ENCODE measurements around the gene DPP6. TPM values are rescaled to one million over a fixed set of nuclear protein-coding genes. Genes with fewer than 3 reads are reported as not detected.
"Not testable (repeated sequence)": the region's sequence is repeated elsewhere in the genome, so short reads cannot be mapped to it uniquely, and the experiment has no call there.

The DPP6 gene
- total RNA-seq, 3 donors from 2014 or later (not counting 1 experiment from before 2014, with no cell fraction given): not detected

DNA sequence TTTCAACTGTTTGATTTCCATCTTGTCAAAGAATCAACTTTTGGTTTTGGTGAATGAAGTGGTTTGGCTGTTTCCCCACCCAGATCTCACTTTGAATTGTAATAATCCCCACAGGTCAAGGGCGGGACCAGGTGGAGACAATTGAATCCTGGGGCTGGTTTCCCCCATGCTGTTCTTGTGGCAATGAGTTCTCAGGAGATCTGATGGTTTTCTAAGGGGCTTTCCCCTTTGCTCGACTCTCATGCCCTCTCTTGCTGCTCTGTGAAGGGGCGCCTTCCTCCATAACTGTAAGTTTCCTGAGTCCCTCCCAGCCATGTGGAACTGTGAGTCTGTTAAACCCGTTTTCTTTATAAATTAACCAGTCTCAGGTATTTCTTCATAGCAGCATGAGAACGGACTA, 68.6 kb downstream of the DPP6 start:
- ATAC-seq; DNase-seq; H3K27ac Mint-ChIP-seq; H3K4me1 ChIP-seq (ENCODE audit: control insufficient read depth, insufficient read depth, low read length); H3K27me3 Mint-ChIP-seq (ENCODE audit: low read depth in 2 of 2); intact Hi-C loops (cut with micrococcal nuclease); H3K4me3 Mint-ChIP-seq; H3K36me3 Mint-ChIP-seq; H3K4me3 ChIP-seq (ENCODE audit: low read length); H3K9me3 Mint-ChIP-seq; H3K27ac ChIP-seq (ENCODE audit: low read length); H3K36me3 ChIP-seq (ENCODE audit: control insufficient read depth, insufficient read depth, low read length); H3K9me3 ChIP-seq (ENCODE audit: control insufficient read depth, insufficient read depth, low read length); H3K27me3 ChIP-seq (ENCODE audit: control insufficient read depth, insufficient read depth, low read length); H3K4me1 Mint-ChIP-seq: not testable (repeated sequence)
- 57% methylated on average over 5 of the region's 5 CpGs for WGBS (ENCODE audit: insufficient coverage)

DNA sequence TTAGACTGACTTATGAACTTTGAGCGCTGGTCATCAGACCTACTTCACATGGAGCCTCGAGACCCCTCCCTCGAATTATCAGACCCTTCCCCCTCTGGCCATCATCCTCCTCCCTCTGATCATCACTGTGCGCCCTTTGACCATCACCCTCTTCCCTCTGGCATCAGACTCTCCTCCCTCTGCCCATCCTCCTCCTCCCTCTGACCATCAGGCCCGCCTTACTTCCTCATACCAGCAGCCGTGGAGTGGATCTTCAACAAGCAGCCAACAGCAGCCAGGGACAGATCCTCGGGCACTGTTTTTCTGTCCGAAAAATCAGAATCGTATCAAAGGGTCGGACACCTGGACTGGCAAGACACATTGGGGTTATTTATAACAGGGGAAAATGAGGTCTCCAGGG, 70.5 kb downstream of the DPP6 start:
- H3K4me1 ChIP-seq (ENCODE audit: control insufficient read depth, insufficient read depth, low read length); ATAC-seq; H3K27ac ChIP-seq (ENCODE audit: low read length); H3K27ac Mint-ChIP-seq; H3K9me3 ChIP-seq (ENCODE audit: control insufficient read depth, insufficient read depth, low read length); H3K36me3 Mint-ChIP-seq; H3K4me3 Mint-ChIP-seq; DNase-seq; H3K36me3 ChIP-seq (ENCODE audit: control insufficient read depth, insufficient read depth, low read length); H3K27me3 Mint-ChIP-seq (ENCODE audit: low read depth in 2 of 2); H3K4me1 Mint-ChIP-seq; intact Hi-C loops (cut with micrococcal nuclease); H3K27me3 ChIP-seq (ENCODE audit: control insufficient read depth, insufficient read depth, low read length); H3K9me3 Mint-ChIP-seq; H3K4me3 ChIP-seq (ENCODE audit: low read length): not testable (repeated sequence)
- 90% methylated on average over 4 of the region's 10 CpGs for WGBS (ENCODE audit: insufficient coverage)

DNA sequence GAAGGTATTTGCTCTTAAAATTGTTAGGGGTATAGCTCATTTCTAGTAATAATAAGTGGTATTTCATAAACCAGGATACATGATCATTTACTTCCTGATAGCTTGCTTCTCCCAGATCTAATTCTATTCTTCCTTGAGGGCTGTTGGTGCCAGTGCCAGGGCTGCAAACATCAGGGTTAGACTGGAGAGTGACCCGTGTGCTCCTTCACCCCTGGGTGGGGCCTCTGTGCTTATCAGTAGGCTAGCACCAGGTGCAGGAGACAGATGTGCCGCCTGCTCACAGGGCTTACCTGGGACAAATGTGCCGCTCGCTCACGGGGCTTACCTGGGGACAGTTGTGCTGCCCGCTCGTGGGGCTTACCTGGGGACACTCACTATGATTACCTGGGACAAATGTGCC, 71.2 kb downstream of the DPP6 start:
- DNase-seq; H3K27ac Mint-ChIP-seq; H3K36me3 ChIP-seq (ENCODE audit: control insufficient read depth, insufficient read depth, low read length); ATAC-seq; H3K4me3 ChIP-seq (ENCODE audit: low read length); intact Hi-C loops (cut with micrococcal nuclease); H3K36me3 Mint-ChIP-seq; H3K4me1 Mint-ChIP-seq; H3K27me3 Mint-ChIP-seq (ENCODE audit: low read depth in 2 of 2); H3K4me3 Mint-ChIP-seq; H3K27me3 ChIP-seq (ENCODE audit: control insufficient read depth, insufficient read depth, low read length); H3K9me3 ChIP-seq (ENCODE audit: control insufficient read depth, insufficient read depth, low read length); H3K27ac ChIP-seq (ENCODE audit: low read length); H3K9me3 Mint-ChIP-seq; H3K4me1 ChIP-seq (ENCODE audit: control insufficient read depth, insufficient read depth, low read length): not testable (repeated sequence)
- WGBS (ENCODE audit: insufficient coverage): 94% methylated on average over 7 of the region's 7 CpGs

GRCh38 chr7:154129142-154129541, 76.9 kb downstream of the DPP6 start:
- H3K27ac ChIP-seq (ENCODE audit: low read length); H3K27me3 Mint-ChIP-seq (ENCODE audit: low read depth in 2 of 2); DNase-seq; ATAC-seq; H3K4me1 ChIP-seq (ENCODE audit: control insufficient read depth, insufficient read depth, low read length); H3K4me1 Mint-ChIP-seq; H3K4me3 Mint-ChIP-seq; H3K27me3 ChIP-seq (ENCODE audit: control insufficient read depth, insufficient read depth, low read length); H3K9me3 ChIP-seq (ENCODE audit: control insufficient read depth, insufficient read depth, low read length); H3K9me3 Mint-ChIP-seq; H3K36me3 ChIP-seq (ENCODE audit: control insufficient read depth, insufficient read depth, low read length); intact Hi-C loops (cut with micrococcal nuclease); H3K27ac Mint-ChIP-seq; H3K36me3 Mint-ChIP-seq; H3K4me3 ChIP-seq (ENCODE audit: low read length): not testable (repeated sequence)
- WGBS (ENCODE audit: insufficient coverage): 91% methylated on average over 2 of the region's 5 CpGs

DNA sequence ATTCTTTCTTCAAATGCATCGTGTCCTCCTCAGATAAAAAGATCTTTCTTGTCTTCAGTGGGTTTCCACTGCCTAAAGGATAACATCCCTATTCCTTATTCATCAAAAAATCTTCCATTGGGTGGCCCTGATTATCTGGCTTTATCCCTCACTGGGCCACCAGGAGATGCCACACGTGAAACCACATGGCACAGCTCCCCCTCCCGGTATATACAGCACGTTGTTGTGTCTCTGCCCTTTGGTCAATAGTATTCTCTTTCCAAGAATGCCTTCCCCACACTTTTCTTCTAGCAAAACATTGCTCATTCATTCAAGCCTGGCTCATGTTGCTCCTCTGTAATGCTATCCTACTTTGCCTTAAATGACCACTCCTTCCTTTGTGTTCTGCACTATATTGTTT, 80.4 kb downstream of the DPP6 start:
- H3K36me3 ChIP-seq (ENCODE audit: control insufficient read depth, insufficient read depth, low read length); intact Hi-C loops (cut with micrococcal nuclease); H3K4me3 Mint-ChIP-seq; H3K4me1 ChIP-seq (ENCODE audit: control insufficient read depth, insufficient read depth, low read length); H3K27me3 ChIP-seq (ENCODE audit: control insufficient read depth, insufficient read depth, low read length); DNase-seq; H3K27ac ChIP-seq (ENCODE audit: low read length); H3K4me3 ChIP-seq (ENCODE audit: low read length); ATAC-seq; H3K4me1 Mint-ChIP-seq; H3K36me3 Mint-ChIP-seq; H3K27me3 Mint-ChIP-seq (ENCODE audit: low read depth in 2 of 2); H3K27ac Mint-ChIP-seq: not testable (repeated sequence)
- H3K9me3 Mint-ChIP-seq: peaks cover 8 to 12% of the 10 kb centered on the region in 2 donors
- peaks cover 17% of the 10 kb centered on the region for H3K9me3 ChIP-seq (ENCODE audit: control insufficient read depth, insufficient read depth, low read length)
- 90% methylated on average over 1 of the region's 4 CpGs for WGBS (ENCODE audit: insufficient coverage)

DNA sequence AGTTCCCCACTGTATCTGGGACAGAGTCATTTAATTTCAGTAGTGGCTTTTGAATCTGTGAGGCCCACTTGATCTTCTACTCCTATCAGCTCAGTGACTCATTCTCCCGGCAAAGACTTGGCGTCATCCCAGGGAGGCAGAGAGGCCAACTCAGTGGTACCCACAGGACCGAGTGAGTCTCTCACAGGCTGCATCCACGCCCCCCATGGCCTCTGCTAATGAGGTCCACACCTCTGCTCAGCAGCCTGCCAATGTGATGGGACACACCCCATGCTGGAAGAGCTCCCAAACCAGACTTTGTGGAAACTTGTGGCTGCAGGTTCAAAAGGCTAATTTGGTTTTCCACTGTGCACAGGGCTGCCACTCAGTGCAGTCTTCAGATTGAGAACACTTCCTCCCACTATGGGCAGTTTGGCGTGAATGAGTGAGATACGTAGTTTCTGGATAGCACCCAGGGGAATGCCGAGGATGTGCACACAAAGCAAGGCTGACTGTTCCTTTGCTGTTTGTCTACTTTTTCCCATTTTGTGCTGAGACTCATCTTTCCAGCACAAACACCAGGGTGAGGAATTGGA, 81.6 kb downstream of the DPP6 start:
- 100% methylated on average over 4 of the region's 7 CpGs for WGBS (ENCODE audit: insufficient coverage)
- intact Hi-C loops (cut with micrococcal nuclease); H3K4me1 Mint-ChIP-seq; H3K27ac ChIP-seq (ENCODE audit: low read length); ATAC-seq; H3K27me3 Mint-ChIP-seq (ENCODE audit: low read depth in 2 of 2); H3K27me3 ChIP-seq (ENCODE audit: control insufficient read depth, insufficient read depth, low read length); H3K4me3 Mint-ChIP-seq; H3K4me1 ChIP-seq (ENCODE audit: control insufficient read depth, insufficient read depth, low read length); H3K4me3 ChIP-seq (ENCODE audit: low read length); H3K36me3 ChIP-seq (ENCODE audit: control insufficient read depth, insufficient read depth, low read length); H3K36me3 Mint-ChIP-seq; H3K27ac Mint-ChIP-seq; DNase-seq: not testable (repeated sequence)
- peaks cover 8 to 12% of the 10 kb centered on the region in 2 donors for H3K9me3 Mint-ChIP-seq
- H3K9me3 ChIP-seq (ENCODE audit: control insufficient read depth, insufficient read depth, low read length): peaks cover 17% of the 10 kb centered on the region

GRCh38 chr7:154134698-154135097, 82.5 kb downstream of the DPP6 start:
- WGBS (ENCODE audit: insufficient coverage): no CpG with 5 or more reads among the region's 1 CpG
- H3K36me3 ChIP-seq (ENCODE audit: control insufficient read depth, insufficient read depth, low read length); H3K27me3 ChIP-seq (ENCODE audit: control insufficient read depth, insufficient read depth, low read length); H3K4me1 ChIP-seq (ENCODE audit: control insufficient read depth, insufficient read depth, low read length); H3K27me3 Mint-ChIP-seq (ENCODE audit: low read depth in 2 of 2); H3K36me3 Mint-ChIP-seq; H3K4me3 ChIP-seq (ENCODE audit: low read length); intact Hi-C loops (cut with micrococcal nuclease); H3K27ac ChIP-seq (ENCODE audit: low read length); H3K4me3 Mint-ChIP-seq; H3K4me1 Mint-ChIP-seq; ATAC-seq; DNase-seq: not testable (repeated sequence)
- peaks cover 17% of the 10 kb centered on the region for H3K9me3 ChIP-seq (ENCODE audit: control insufficient read depth, insufficient read depth, low read length)
- Mint-ChIP-seq H3K9me3 (peaks cover 8 to 12% of the 10 kb centered on the region in 2 donors), H3K27ac (peak overlapping the region in 1 of 2 donors; percentile 21)

DNA sequence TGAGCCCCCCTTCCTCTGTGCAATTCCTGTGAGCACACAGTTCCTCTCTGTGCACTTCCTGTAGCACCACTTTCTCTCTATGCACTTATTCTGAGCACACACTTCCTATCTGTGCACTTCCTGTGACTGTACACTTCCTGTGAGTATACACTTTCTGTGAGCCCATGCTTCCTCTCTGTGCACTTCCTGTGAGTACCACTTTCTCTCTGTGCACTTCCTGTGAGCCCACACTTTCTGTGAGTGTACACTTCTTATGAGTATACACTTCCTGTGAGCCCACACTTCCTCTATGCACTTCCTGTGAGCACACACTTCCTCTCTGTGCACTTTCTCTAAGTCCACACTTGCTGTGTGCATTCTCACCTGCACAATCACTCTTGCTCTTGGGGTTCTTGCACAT, 83.4 kb downstream of the DPP6 start:
- H3K4me1 Mint-ChIP-seq; H3K4me1 ChIP-seq (ENCODE audit: control insufficient read depth, insufficient read depth, low read length); intact Hi-C loops (cut with micrococcal nuclease); H3K36me3 ChIP-seq (ENCODE audit: control insufficient read depth, insufficient read depth, low read length); ATAC-seq; H3K27me3 ChIP-seq (ENCODE audit: control insufficient read depth, insufficient read depth, low read length); H3K4me3 ChIP-seq (ENCODE audit: low read length); H3K27me3 Mint-ChIP-seq (ENCODE audit: low read depth in 2 of 2); H3K27ac ChIP-seq (ENCODE audit: low read length); H3K4me3 Mint-ChIP-seq; DNase-seq; H3K36me3 Mint-ChIP-seq: not testable (repeated sequence)
- Mint-ChIP-seq H3K27ac (peak overlapping the region in 1 of 2 donors; percentile 35), H3K9me3 (peaks cover 8 to 13% of the 10 kb centered on the region in 2 donors)
- H3K9me3 ChIP-seq (ENCODE audit: control insufficient read depth, insufficient read depth, low read length): peaks cover 17% of the 10 kb centered on the region

All from natural killer cell (primary cell).